GM12891 (cell line): ENCODE data around the gene FBXO48.
"Not testable (repeated sequence)": the region's sequence is repeated elsewhere in the genome, so short reads cannot be mapped to it uniquely, and the experiment has no call there.

Experiments
- DNase-seq: peaks from one replicate; pipeline ENCODE4 v3.0.0; 2011; ENCODE audit warnings: low spot score; ENCODE audit not compliant: insufficient read length
- FAIRE-seq: peaks from 2 replicates; lab custom pipeline; 2011; peaks lifted over from hg19 to GRCh38; lab: Jason Lieb, UNC
- PAX5 ChIP-seq: IDR thresholded peaks from 2 replicates; pipeline ENCODE4 v1.6.1; 2011; ENCODE audit warnings: low read length, moderate library complexity, mild to moderate bottlenecking; ENCODE audit not compliant: insufficient read depth, severe bottlenecking
- POLR2A ChIP-seq: IDR thresholded peaks from 2 replicates; pipeline ENCODE4 v1.6.1; 2011; ENCODE audit warnings: low read depth, low read length, control low read depth
- POLR2AphosphoS5 ChIP-seq: IDR thresholded peaks from 2 replicates; pipeline ENCODE4 v1.6.1; 2011; ENCODE audit warnings: low read depth, low read length, control low read depth
- POU2F2 ChIP-seq: IDR thresholded peaks from 2 replicates; pipeline ENCODE4 v1.6.1; 2011; ENCODE audit warnings: low read depth, mild to moderate bottlenecking, control low read depth, low read length, moderate library complexity
- SPI1 ChIP-seq: IDR thresholded peaks from 2 replicates; pipeline ENCODE4 v1.6.1; 2011; ENCODE audit warnings: low read depth, low read length, control low read depth
- TAF1 ChIP-seq: IDR thresholded peaks from 2 replicates; pipeline ENCODE4 v1.6.1; 2011; ENCODE audit warnings: low read depth, low read length, control low read depth

Gene FBXO48

GRCh38 chr2:68458981-68459380 lies 8.1 kb downstream of the FBXO48 start:
- DNase-seq, result no peak
- no peak for TF ChIP-seq SPI1
- no peak for TF ChIP-seq PAX5
- no peak for TF ChIP-seq POLR2A
- TF ChIP-seq POLR2AphosphoS5, result no peak
- TF ChIP-seq POU2F2, result no peak
- no peak for TF ChIP-seq TAF1
- FAIRE-seq, result no peak

GRCh38 chr2:68456198-68456597 lies 10.9 kb downstream of the FBXO48 start:
- DNase-seq (no peak), FAIRE-seq (no peak)
- TF ChIP-seq SPI1 (no peak), POU2F2 (no peak), POLR2AphosphoS5 (no peak)

DNA sequence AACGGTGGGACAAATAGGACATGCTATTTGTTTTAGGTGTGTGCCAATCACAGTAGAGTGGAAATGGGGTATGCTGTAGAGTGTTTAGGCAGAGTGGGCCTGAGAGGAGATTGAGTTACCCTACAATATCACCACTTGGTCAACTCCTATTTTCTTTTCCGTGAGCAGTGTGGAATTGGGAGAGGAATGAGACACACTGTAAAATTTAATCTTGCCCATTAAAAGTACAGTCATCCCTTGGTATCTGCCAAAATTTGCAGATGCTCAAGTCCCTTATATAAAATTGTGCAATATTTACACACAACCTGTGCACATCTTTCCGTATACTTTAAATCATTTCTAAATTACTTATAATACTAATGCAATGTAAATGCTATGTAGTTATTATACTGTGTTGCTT lies 12.4 kb downstream of the FBXO48 start:
- DNase-seq (no peak), FAIRE-seq (no peak)
- TF ChIP-seq SPI1 (no peak), PAX5 (no peak), POLR2AphosphoS5 (no peak), TAF1 (no peak), POU2F2 (no peak), POLR2A (no peak)

- DNase-seq, result no peak
- FAIRE-seq, result no peak
- TF ChIP-seq POU2F2 (no peak), TAF1 (no peak), POLR2A (no peak), POLR2AphosphoS5 (no peak), PAX5 (no peak), SPI1 (no peak)
Observed at GRCh38 chr2:68453761-68454360, 13.2 kb downstream of the FBXO48 start.

GRCh38 chr2:68452158-68452900 lies 14.8 kb downstream of the FBXO48 start:
- no peak for FAIRE-seq

GRCh38 chr2:68448671-68449653 lies 18.1 kb downstream of the FBXO48 start:
- FAIRE-seq (peak; percentile 69), DNase-seq (no peak)
- TF ChIP-seq TAF1 (no peak), PAX5 (no peak), POU2F2 (no peak), POLR2AphosphoS5 (no peak), POLR2A (no peak), SPI1 (no peak)

More at GRCh38 chr2:68452158-68452900, 14.8 kb downstream of the FBXO48 start:
- TF ChIP-seq TAF1, result no peak
- DNase-seq, result no peak

GRCh38 chr2:68447118-68447517 lies 20.0 kb downstream of the FBXO48 start:
- no peak for TF ChIP-seq TAF1
- TF ChIP-seq POLR2A, result no peak
- no peak for TF ChIP-seq SPI1
- no peak for TF ChIP-seq PAX5
- no peak for TF ChIP-seq POU2F2
- no peak for TF ChIP-seq POLR2AphosphoS5
- DNase-seq (no peak), FAIRE-seq (no peak)

DNA sequence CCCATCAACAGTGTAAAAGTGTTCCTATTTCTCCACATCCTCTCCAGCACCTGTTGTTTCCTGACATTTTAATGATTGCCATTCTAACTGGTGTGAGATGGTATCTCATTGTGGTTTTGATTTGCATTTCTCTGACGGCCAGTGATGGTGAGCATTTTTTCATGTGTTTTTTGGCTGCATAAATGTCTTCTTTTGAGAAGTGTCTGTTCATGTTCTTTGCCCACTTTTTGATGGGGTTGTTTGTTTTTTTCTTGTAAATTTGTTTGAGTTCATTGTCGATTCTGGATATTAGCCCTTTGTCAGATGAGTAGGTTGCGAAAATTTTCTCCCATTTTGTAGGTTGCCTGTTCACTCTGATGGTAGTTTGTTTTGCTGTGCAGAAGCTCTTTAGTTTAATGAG lies 20.7 kb downstream of the FBXO48 start:
- not testable (repeated sequence) for FAIRE-seq, DNase-seq

DNA sequence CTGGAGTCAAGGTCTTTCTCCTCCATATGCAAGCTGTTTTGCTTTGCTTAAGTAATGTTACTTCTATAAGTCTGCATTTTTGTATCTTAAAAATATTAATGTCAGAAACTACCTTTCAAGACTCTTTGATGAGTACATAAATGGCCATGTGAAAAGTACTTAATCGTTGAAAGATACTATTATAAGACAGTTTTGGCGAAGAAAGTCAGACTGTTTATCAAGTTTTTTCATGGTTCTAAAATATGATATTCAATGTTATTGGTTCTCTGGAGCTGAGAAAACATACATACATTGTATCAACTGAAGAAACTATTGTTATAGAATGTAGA lies 25.1 kb downstream of the FBXO48 start:
- FAIRE-seq (no peak), DNase-seq (no peak)
- TF ChIP-seq POLR2AphosphoS5 (no peak), PAX5 (no peak), TAF1 (no peak), SPI1 (no peak), POU2F2 (no peak), POLR2A (no peak)
